T-cell (primary cell): ENCODE measurements around the gene SLC5A1. TPM values are rescaled to one million over a fixed set of nuclear protein-coding genes. Genes with fewer than 3 reads are reported as not detected.
A peak's percentile ranks its signal among the peaks of the same experiment; 100 is the strongest.
"Not testable (repeated sequence)": the region's sequence is repeated elsewhere in the genome, so short reads cannot be mapped to it uniquely, and the experiment has no call there.

Experiments used
- ATAC-seq, 4 experiments: fragments of 200-7000 bp in 3 of 4; fragments of 150-1000 bp in 1 of 4; cut with Tn5 transposase; replicated peaks in 1 of 4; 1 replicate in 3 of 4; 2 replicates in 1 of 4; pipeline ENCODE4 v1.10.0; 2021; ENCODE audit warnings: moderate library complexity in 3 of 4, mild to moderate bottlenecking in 2 of 4, moderate number of reproducible peaks in 1 of 4
- CTCF ChIA-PET, 2 donors: fragments of 300-600 bp; sonication (Branson Sonifier 250); formaldehyde crosslinking; loops; one replicate each; lab custom pipeline; 2022; ENCODE audit warnings: antibody characterized with exemption in 2 of 2; lab: Charles Lee
- POLR2A ChIA-PET, 2 donors: fragments of 300-600 bp; sonication (Branson Sonifier 250); formaldehyde crosslinking; loops; one replicate each; lab custom pipeline; 2022; ENCODE audit warnings: antibody characterized with exemption in 2 of 2; lab: Charles Lee
- DNase-seq, 35 experiments: peaks; one replicate each; pipeline versions ENCODE4 v3.0.0 to v3.0.0-alpha.2; 2013 to 2023
- H3K27ac ChIP-seq: one replicate; pipeline ENCODE4 v1.5.1; 2013; ENCODE audit warnings: low read length
- H3K27me3 ChIP-seq, 2 experiments: replicated peaks in 1 of 2; 1 replicate in 1 of 2; 2 replicates in 1 of 2; pipeline versions ENCODE4 v1.6.1 to v1.7.0; 2013; ENCODE audit warnings: low read length in 1 of 2, mixed read lengths in 1 of 2; ENCODE audit not compliant: control insufficient read depth in 2 of 2, insufficient read depth in 2 of 2; ENCODE audit errors: extremely low read depth in 1 of 2
- H3K36me3 ChIP-seq, 2 donors: 1 replicate in 1 of 2; 2 replicates in 1 of 2; pipeline versions ENCODE4 v1.6.1 to v1.7.0; 2013; ENCODE audit warnings: low read length in 1 of 2; ENCODE audit not compliant: control insufficient read depth in 2 of 2, insufficient read depth in 1 of 2; ENCODE audit errors: extremely low read depth in 1 of 2
- H3K4me1 ChIP-seq, 2 experiments: 1 replicate in 1 of 2; 2 replicates in 1 of 2; pipeline versions ENCODE4 v1.6.1 to v1.7.0; 2013; ENCODE audit warnings: low read length in 2 of 2, mixed read lengths in 1 of 2; ENCODE audit not compliant: insufficient read depth in 2 of 2, control insufficient read depth in 1 of 2; ENCODE audit errors: extremely low read depth in 1 of 2
- H3K4me3 ChIP-seq, 2 donors: 1 replicate in 1 of 2; 2 replicates in 1 of 2; pipeline versions ENCODE4 v1.5.1 to v1.7.0; 2013; ENCODE audit warnings: mild to moderate bottlenecking in 2 of 2, low read length in 1 of 2, moderate library complexity in 1 of 2; ENCODE audit not compliant: control insufficient read depth in 1 of 2; ENCODE audit errors: extremely low read depth in 1 of 2
- H3K9me3 ChIP-seq: 2 replicates; pipeline ENCODE4 v1.7.0; 2013
- H3K27ac Mint-ChIP-seq, 2 donors: one replicate each; pipeline ENCODE4 v1.8.0; 2020 to 2021; ENCODE audit warnings: mild to moderate bottlenecking in 2 of 2, mixed read lengths in 2 of 2
- H3K27me3 Mint-ChIP-seq, 2 donors: one replicate each; pipeline ENCODE4 v1.8.0; 2021 to 2022; ENCODE audit warnings: mixed read lengths in 2 of 2
- H3K36me3 Mint-ChIP-seq: one replicate; pipeline ENCODE4 v1.8.0; 2021; ENCODE audit warnings: mixed read lengths
- H3K4me1 Mint-ChIP-seq, 3 donors: one replicate each; pipeline ENCODE4 v1.8.0; 2020 to 2022; ENCODE audit warnings: mixed read lengths in 3 of 3, mild to moderate bottlenecking in 1 of 3
- H3K4me3 Mint-ChIP-seq, 3 donors: one replicate each; pipeline ENCODE4 v1.8.0; 2020 to 2022; ENCODE audit warnings: mild to moderate bottlenecking in 3 of 3, mixed read lengths in 3 of 3, moderate library complexity in 3 of 3
- H3K9me3 Mint-ChIP-seq, 3 donors: one replicate each; pipeline ENCODE4 v1.8.0; 2020 to 2022; ENCODE audit warnings: mixed read lengths in 3 of 3
- WGBS: methylation state at CpG from one replicate; pipeline ENCODE4 v1.1.5; 2013; ENCODE audit warnings: missing lambda C conversion rate; ENCODE audit not compliant: insufficient coverage; 5-methylcytosine and 5-hydroxymethylcytosine counted together
- total RNA-seq, 35 experiments: library from RNA in 6 of 35; stranded (reverse) in 6 of 35; fragments of 120-200 nt in 1 of 35; gene quantifications; one replicate each; pipeline versions ENCODE4 v1.2.1 to v1.2.4 and lab custom pipeline; 2013 to 2026

SLC5A1 gene
- total RNA-seq, 5 donors from 2014 or later (not counting 1 experiment from before 2014, with no cell fraction given) = not detected

GRCh38 chr22:32130464-32130863, 87.4 kb downstream of the SLC5A1 start:
- Mint-ChIP-seq H3K36me3 (no peaks in the 10 kb centered on the region), H3K4me1 (peaks cover 2 to 13% (median 3%) of the 10 kb centered on the region in 3 donors), H3K4me3 (no peak overlapping the region), H3K27ac (no peak overlapping the region), H3K9me3 (no peaks in the 10 kb centered on the region), H3K27me3 (no peaks in the 10 kb centered on the region)
- no peaks in the 10 kb centered on the region for H3K36me3 ChIP-seq
- H3K4me1 ChIP-seq = peaks cover 0 to 13% of the 10 kb centered on the region in 2 experiments
- ChIA-PET CTCF (no interaction called here), POLR2A (no interaction called here)
- ATAC-seq = no peak
- H3K27ac ChIP-seq = no peak overlapping the region
- no peaks in the 10 kb centered on the region for H3K9me3 ChIP-seq
- 52% methylated on average over 2 of the region's 2 CpGs for WGBS
- no peak for DNase-seq
- H3K27me3 ChIP-seq = peaks cover 0 to 4% of the 10 kb centered on the region in 2 experiments
- H3K4me3 ChIP-seq = no peak overlapping the region

- no peak for ATAC-seq
- peaks cover 0 to 14% (median 2%) of the 10 kb centered on the region in 3 donors for H3K4me1 Mint-ChIP-seq
- H3K27me3 Mint-ChIP-seq = no peaks in the 10 kb centered on the region
- no peak overlapping the region for H3K27ac Mint-ChIP-seq
- H3K9me3 Mint-ChIP-seq = no peaks in the 10 kb centered on the region
- Histone ChIP-seq H3K9me3 (no peaks in the 10 kb centered on the region), H3K27ac (no peak overlapping the region), H3K4me1 (peaks cover 0 to 16% of the 10 kb centered on the region in 2 experiments), H3K4me3 (no peak overlapping the region), H3K36me3 (no peaks in the 10 kb centered on the region), H3K27me3 (peaks cover 0 to 4% of the 10 kb centered on the region in 2 experiments)
- WGBS = 94% methylated on average over 11 of the region's 11 CpGs
- no peak overlapping the region for H3K4me3 Mint-ChIP-seq
- ChIA-PET POLR2A (interaction anchor here in 1 of 2 donors (0.6 kb wide), 1 partner anchor 266 kb away, joined by 3 read pairs; no protein-coding TSS in a partner anchor), CTCF (no interaction called here)
- no peak for DNase-seq
- no peaks in the 10 kb centered on the region for H3K36me3 Mint-ChIP-seq
Measured at GRCh38 chr22:32132126-32132525, 89.1 kb downstream of the SLC5A1 start.

- H3K4me3 Mint-ChIP-seq = no peak overlapping the region
- H3K4me1 Mint-ChIP-seq = peaks cover 5 to 19% (median 8%) of the 10 kb centered on the region in 3 donors
- ATAC-seq = peak in 1 of 4 experiments; percentile 48
- H3K9me3 ChIP-seq = no peaks in the 10 kb centered on the region
- H3K4me3 ChIP-seq = no peak overlapping the region
- H3K9me3 Mint-ChIP-seq = no peaks in the 10 kb centered on the region
- peaks cover 0 to 23% of the 10 kb centered on the region in 2 experiments for H3K4me1 ChIP-seq
- POLR2A ChIA-PET = no interaction called here
- no peaks in the 10 kb centered on the region for H3K36me3 ChIP-seq
- H3K27me3 ChIP-seq = peaks cover 0 to 4% of the 10 kb centered on the region in 2 experiments
- no peak for DNase-seq
- WGBS = no CpG with 5 or more reads among the region's 1 CpG
- H3K27me3 Mint-ChIP-seq = no peaks in the 10 kb centered on the region
- no peak overlapping the region for H3K27ac Mint-ChIP-seq
- H3K27ac ChIP-seq = no peak overlapping the region
- CTCF ChIA-PET = no interaction called here
- no peaks in the 10 kb centered on the region for H3K36me3 Mint-ChIP-seq
Measured at GRCh38 chr22:32132783-32133182, 89.7 kb downstream of the SLC5A1 start.

GRCh38 chr22:32134796-32135195, 91.7 kb downstream of the SLC5A1 start:
- H3K9me3 ChIP-seq, H3K27me3 ChIP-seq, CTCF ChIA-PET, POLR2A ChIA-PET, H3K27me3 Mint-ChIP-seq, ATAC-seq, H3K9me3 Mint-ChIP-seq, H3K36me3 ChIP-seq, DNase-seq, H3K4me3 Mint-ChIP-seq, H3K36me3 Mint-ChIP-seq, H3K27ac Mint-ChIP-seq, H3K27ac ChIP-seq, H3K4me3 ChIP-seq: not testable (repeated sequence)
- 100% methylated on average over 9 of the region's 14 CpGs for WGBS
- H3K4me1 ChIP-seq = peaks cover 0 to 24% of the 10 kb centered on the region in 2 experiments
- peaks cover 12 to 28% (median 17%) of the 10 kb centered on the region in 3 donors for H3K4me1 Mint-ChIP-seq

GRCh38 chr22:32135958-32136357, 92.9 kb downstream of the SLC5A1 start:
- DNase-seq, H3K4me3 Mint-ChIP-seq, POLR2A ChIA-PET, H3K9me3 Mint-ChIP-seq, H3K27me3 ChIP-seq, H3K9me3 ChIP-seq, ATAC-seq, CTCF ChIA-PET, H3K27ac ChIP-seq, H3K36me3 ChIP-seq, H3K4me3 ChIP-seq, H3K27me3 Mint-ChIP-seq, H3K36me3 Mint-ChIP-seq: not testable (repeated sequence)
- WGBS = no CpG with 5 or more reads among the region's 3 CpGs
- Mint-ChIP-seq H3K27ac (peak overlapping the region; percentile 7 to 57), H3K4me1 (peaks cover 12 to 29% (median 18%) of the 10 kb centered on the region in 3 donors)
- H3K4me1 ChIP-seq = peaks cover 0 to 24% of the 10 kb centered on the region in 2 experiments

GRCh38 chr22:32136881-32137280, 93.8 kb downstream of the SLC5A1 start:
- H3K4me3 ChIP-seq, H3K27me3 ChIP-seq, DNase-seq, H3K36me3 Mint-ChIP-seq, CTCF ChIA-PET, ATAC-seq, H3K9me3 ChIP-seq, POLR2A ChIA-PET, H3K36me3 ChIP-seq, H3K9me3 Mint-ChIP-seq, H3K27me3 Mint-ChIP-seq: not testable (repeated sequence)
- peak overlapping the region in 1 of 3 donors; percentile 87 for H3K4me3 Mint-ChIP-seq
- WGBS = 100% methylated on average over 1 of the region's 4 CpGs
- peaks cover 15 to 38% (median 26%) of the 10 kb centered on the region in 3 donors for H3K4me1 Mint-ChIP-seq
- H3K4me1 ChIP-seq = peaks cover 0 to 24% of the 10 kb centered on the region in 2 experiments
- peak overlapping the region; percentile 84 to 87 for H3K27ac Mint-ChIP-seq
- peak overlapping the region; percentile 81 for H3K27ac ChIP-seq
